ENCODE data around the gene CBX6. TPM values are rescaled to one million over a fixed set of nuclear protein-coding genes. Genes with fewer than 3 reads are reported as not detected.

The CBX6 gene
- total and polyA plus RNA-seq, 2 of the 8 experiments (the other 6 are each of a cell fraction or from before 2014, with no cell fraction given): 10.6 to 27.5 TPM

GRCh38 chr22:38868286-38868721, 3.7 kb downstream of the CBX6 start (continued):
- TF ChIP-seq SAP30 (IDR thresholded peaks at IDR 0.05; ENCODE audit: insufficient read depth, insufficient replicate concordance, low read length) (no peak), CBX5 (IDR thresholded peaks at IDR 0.05; ENCODE audit: low read depth, low read length) (no peak), CREB1 (IDR thresholded peaks at IDR 0.05) (no peak), PHF8 (conservative IDR thresholded peaks at IDR 0.05; ENCODE audit: low read depth, low read length) (no peak), SIRT6 (IDR thresholded peaks at IDR 0.05; ENCODE audit: low read length) (no peak), USF2 (IDR thresholded peaks at IDR 0.05; ENCODE audit: low read length) (no peak)
